ENCODE results near the gene BATF. TPM values are rescaled to one million over a fixed set of nuclear protein-coding genes. Genes with fewer than 3 reads are reported as not detected.

BATF gene
- total RNA-seq, 2 donors from 2014 or later, result 219 to 220 TPM

- Mint-ChIP-seq H3K4me3 (peak overlapping the region; percentile 59), H3K4me1 (ENCODE audit: low read depth in 2 of 2) (peaks cover 56 to 62% of the 10 kb centered on the region in 2 donors), H3K9me3 (peaks cover 10% of the 10 kb centered on the region), H3K27me3 (no peaks in the 10 kb centered on the region), H3K36me3 (peaks cover 4% of the 10 kb centered on the region), H3K27ac (peak overlapping the region; percentile 74 to 83)
- no peak for DNase-seq (ENCODE audit: low spot score)
- ATAC-seq, result peak; percentile 26 to 38
These were observed 28.6 kb upstream of the BATF start for GRCh38 chr14:75493592-75494087.

GRCh38 chr14:75494896-75495295 is 27.4 kb upstream of the BATF start:
- peak overlapping the region; percentile 74 to 92 for H3K27ac Mint-ChIP-seq
- peaks cover 10% of the 10 kb centered on the region for H3K9me3 Mint-ChIP-seq
- peaks cover 4% of the 10 kb centered on the region for H3K36me3 Mint-ChIP-seq
- peak overlapping the region; percentile 34 for H3K4me3 Mint-ChIP-seq
- no peak for ATAC-seq
- H3K27me3 Mint-ChIP-seq, result no peaks in the 10 kb centered on the region
- DNase-seq (ENCODE audit: low spot score), result no peak
- H3K4me1 Mint-ChIP-seq (ENCODE audit: low read depth in 2 of 2), result peaks cover 61 to 62% of the 10 kb centered on the region in 2 donors

GRCh38 chr14:75495399-75495798 is 26.9 kb upstream of the BATF start:
- Mint-ChIP-seq H3K4me3 (peak overlapping the region; percentile 34), H3K9me3 (peaks cover 10% of the 10 kb centered on the region), H3K27ac (peak overlapping the region; percentile 74 to 92), H3K4me1 (ENCODE audit: low read depth in 2 of 2) (peaks cover 61 to 62% of the 10 kb centered on the region in 2 donors), H3K27me3 (no peaks in the 10 kb centered on the region), H3K36me3 (peaks cover 4% of the 10 kb centered on the region)
- DNase-seq (ENCODE audit: low spot score), result no peak
- ATAC-seq, result no peak

- no peak for DNase-seq (ENCODE audit: low spot score)
These were observed 26.4 kb upstream of the BATF start for GRCh38 chr14:75495882-75496281.

GRCh38 chr14:75496755-75497154 is 25.5 kb upstream of the BATF start:
- DNase-seq (ENCODE audit: low spot score) (no peak), ATAC-seq (no peak)
- Mint-ChIP-seq H3K4me1 (ENCODE audit: low read depth in 2 of 2) (peaks cover 58 to 61% of the 10 kb centered on the region in 2 donors), H3K9me3 (peaks cover 10% of the 10 kb centered on the region), H3K27ac (peak overlapping the region; percentile 74 to 92), H3K4me3 (peak overlapping the region; percentile 69), H3K36me3 (peaks cover 4% of the 10 kb centered on the region), H3K27me3 (no peaks in the 10 kb centered on the region)

More at GRCh38 chr14:75495882-75496281, 26.4 kb upstream of the BATF start:
- Mint-ChIP-seq H3K27ac (peak overlapping the region; percentile 74 to 92), H3K27me3 (no peaks in the 10 kb centered on the region), H3K9me3 (peaks cover 10% of the 10 kb centered on the region), H3K4me1 (ENCODE audit: low read depth in 2 of 2) (peaks cover 58 to 61% of the 10 kb centered on the region in 2 donors), H3K36me3 (peaks cover 4% of the 10 kb centered on the region), H3K4me3 (peak overlapping the region; percentile 34)
- no peak for ATAC-seq

GRCh38 chr14:75497191-75497590 is 25.1 kb upstream of the BATF start:
- Mint-ChIP-seq H3K4me1 (ENCODE audit: low read depth in 2 of 2) (peaks cover 58 to 59% of the 10 kb centered on the region in 2 donors), H3K27me3 (no peaks in the 10 kb centered on the region)

GRCh38 chr14:75497701-75498100 is 24.6 kb upstream of the BATF start:
- H3K27ac Mint-ChIP-seq, result peak overlapping the region; percentile 74 to 92
- peaks cover 10% of the 10 kb centered on the region for H3K9me3 Mint-ChIP-seq
- peaks cover 4% of the 10 kb centered on the region for H3K36me3 Mint-ChIP-seq
- ATAC-seq, result no peak
- H3K4me3 Mint-ChIP-seq, result peak overlapping the region; percentile 69
- H3K4me1 Mint-ChIP-seq (ENCODE audit: low read depth in 2 of 2), result peaks cover 54 to 56% of the 10 kb centered on the region in 2 donors
- DNase-seq (ENCODE audit: low spot score), result no peak
- H3K27me3 Mint-ChIP-seq, result no peaks in the 10 kb centered on the region

More at GRCh38 chr14:75497191-75497590, 25.1 kb upstream of the BATF start:
- ATAC-seq, result peak; percentile 69 to 86
- peak overlapping the region; percentile 69 for H3K4me3 Mint-ChIP-seq
- peak overlapping the region; percentile 74 to 92 for H3K27ac Mint-ChIP-seq
- DNase-seq (ENCODE audit: low spot score), result peak; percentile 78
- H3K9me3 Mint-ChIP-seq, result peaks cover 10% of the 10 kb centered on the region
- peaks cover 4% of the 10 kb centered on the region for H3K36me3 Mint-ChIP-seq

GRCh38 chr14:75499084-75499875 is 23.0 kb upstream of the BATF start:
- Mint-ChIP-seq H3K9me3 (peaks cover 13% of the 10 kb centered on the region), H3K27ac (peak overlapping the region; percentile 87 to 90), H3K4me3 (peak overlapping the region; percentile 78), H3K4me1 (ENCODE audit: low read depth in 2 of 2) (peaks cover 42 to 48% of the 10 kb centered on the region in 2 donors), H3K27me3 (no peaks in the 10 kb centered on the region), H3K36me3 (peaks cover 4% of the 10 kb centered on the region)
- DNase-seq (ENCODE audit: low spot score), result no peak
- ATAC-seq, result peak; percentile 80 to 92

- Mint-ChIP-seq H3K27ac (no peak overlapping the region), H3K27me3 (no peaks in the 10 kb centered on the region), H3K4me3 (no peak overlapping the region), H3K9me3 (peaks cover 3% of the 10 kb centered on the region), H3K36me3 (peaks cover 5% of the 10 kb centered on the region), H3K4me1 (ENCODE audit: low read depth in 2 of 2) (peaks cover 24 to 33% of the 10 kb centered on the region in 2 donors)
- no peak for DNase-seq (ENCODE audit: low spot score)
- no peak for ATAC-seq
These were observed 21.2 kb upstream of the BATF start for GRCh38 chr14:75501080-75501479.

- DNase-seq (ENCODE audit: low spot score) (no peak), ATAC-seq (no peak)
- H3K27ac Mint-ChIP-seq, result no peak overlapping the region
- peaks cover 2% of the 10 kb centered on the region for H3K9me3 Mint-ChIP-seq
- no peaks in the 10 kb centered on the region for H3K27me3 Mint-ChIP-seq
- peaks cover 19% of the 10 kb centered on the region for H3K36me3 Mint-ChIP-seq
- peaks cover 7 to 20% of the 10 kb centered on the region in 2 donors for H3K4me1 Mint-ChIP-seq (ENCODE audit: low read depth in 2 of 2)
- no peak overlapping the region for H3K4me3 Mint-ChIP-seq
These were observed 17.9 kb upstream of the BATF start for GRCh38 chr14:75504411-75504810.

- ATAC-seq (no peak), DNase-seq (ENCODE audit: low spot score) (no peak)
- Mint-ChIP-seq H3K27ac (no peak overlapping the region), H3K36me3 (peaks cover 39% of the 10 kb centered on the region), H3K27me3 (no peaks in the 10 kb centered on the region), H3K9me3 (peaks cover 7% of the 10 kb centered on the region), H3K4me1 (ENCODE audit: low read depth in 2 of 2) (peaks cover 21 to 32% of the 10 kb centered on the region in 2 donors), H3K4me3 (no peak overlapping the region)
These were observed 15.3 kb upstream of the BATF start for GRCh38 chr14:75506930-75507329.

- Mint-ChIP-seq H3K4me3 (peak overlapping the region; percentile 67), H3K27ac (peak overlapping the region; percentile 90 to 97), H3K9me3 (peaks cover 8% of the 10 kb centered on the region), H3K36me3 (peaks cover 46% of the 10 kb centered on the region), H3K4me1 (ENCODE audit: low read depth in 2 of 2) (peaks cover 46 to 51% of the 10 kb centered on the region in 2 donors), H3K27me3 (no peaks in the 10 kb centered on the region)
- no peak for DNase-seq (ENCODE audit: low spot score)
- ATAC-seq, result peak; percentile 37 to 39
These were observed 11.7 kb upstream of the BATF start for GRCh38 chr14:75510547-75510946.

- DNase-seq (ENCODE audit: low spot score) (no peak), ATAC-seq (no peak)
- peaks cover 8% of the 10 kb centered on the region for H3K9me3 Mint-ChIP-seq
- peaks cover 40% of the 10 kb centered on the region for H3K36me3 Mint-ChIP-seq
- H3K4me1 Mint-ChIP-seq (ENCODE audit: low read depth in 2 of 2), result peaks cover 52 to 54% of the 10 kb centered on the region in 2 donors
- H3K4me3 Mint-ChIP-seq, result peak overlapping the region; percentile 67
- H3K27ac Mint-ChIP-seq, result peak overlapping the region; percentile 90 to 97
- H3K27me3 Mint-ChIP-seq, result no peaks in the 10 kb centered on the region
These were observed 11.1 kb upstream of the BATF start for GRCh38 chr14:75511201-75511600.
